Measurements from ENCODE around the gene PCDH15.

The PCDH15 gene

DNA sequence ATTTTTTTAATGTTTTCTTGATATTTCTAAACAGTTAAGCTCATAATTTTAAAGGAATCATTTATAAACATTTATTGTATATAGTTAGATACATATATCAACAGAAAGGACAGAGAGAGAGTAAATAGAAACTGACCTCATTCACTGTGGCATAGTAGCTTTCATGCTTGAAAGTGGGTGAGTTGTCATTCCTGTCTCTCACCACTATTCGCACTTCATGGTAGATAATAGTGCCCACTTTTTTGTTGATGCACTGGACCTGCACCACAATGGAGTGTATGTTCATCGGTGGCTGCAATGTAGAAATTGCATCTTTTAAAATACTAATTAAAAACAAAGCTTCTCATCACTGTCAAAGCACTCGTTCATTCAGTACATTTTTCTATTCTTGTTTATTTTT, 432.0 kb downstream of the PCDH15 start:
- Mint-ChIP-seq H3K4me1 (ENCODE audit: low read depth in 2 of 2) (no peaks in the 10 kb centered on the region), H3K27ac (no peak overlapping the region), H3K4me3 (no peak overlapping the region), H3K27me3 (no peaks in the 10 kb centered on the region), H3K9me3 (peaks cover 6 to 8% of the 10 kb centered on the region in 2 donors), H3K36me3 (ENCODE audit: insufficient read depth) (no peaks in the 10 kb centered on the region)
- no peak for DNase-seq
- no peak for ATAC-seq (replicated peaks)

GRCh38 chr10:54363390-54363789, 437.6 kb downstream of the PCDH15 start:
- DNase-seq (no peak), ATAC-seq (replicated peaks) (no peak)
- no peak overlapping the region for H3K4me3 Mint-ChIP-seq
- no peak overlapping the region for H3K27ac Mint-ChIP-seq
- H3K36me3 Mint-ChIP-seq (ENCODE audit: insufficient read depth): no peaks in the 10 kb centered on the region
- no peaks in the 10 kb centered on the region for H3K27me3 Mint-ChIP-seq
- peaks cover 5 to 6% of the 10 kb centered on the region in 2 donors for H3K9me3 Mint-ChIP-seq
- H3K4me1 Mint-ChIP-seq (ENCODE audit: low read depth in 2 of 2): no peaks in the 10 kb centered on the region

- H3K4me1 Mint-ChIP-seq (ENCODE audit: low read depth in 2 of 2): no peaks in the 10 kb centered on the region
- no peak overlapping the region for H3K4me3 Mint-ChIP-seq
- no peak for ATAC-seq (replicated peaks)
- H3K27me3 Mint-ChIP-seq: no peaks in the 10 kb centered on the region
- H3K27ac Mint-ChIP-seq: no peak overlapping the region
- peaks cover 19 to 35% of the 10 kb centered on the region in 2 donors for H3K9me3 Mint-ChIP-seq
- DNase-seq: no peak
- H3K36me3 Mint-ChIP-seq (ENCODE audit: insufficient read depth): peaks cover 3% of the 10 kb centered on the region
These were observed 459.0 kb downstream of the PCDH15 start for GRCh38 chr10:54342058-54342457.

DNA sequence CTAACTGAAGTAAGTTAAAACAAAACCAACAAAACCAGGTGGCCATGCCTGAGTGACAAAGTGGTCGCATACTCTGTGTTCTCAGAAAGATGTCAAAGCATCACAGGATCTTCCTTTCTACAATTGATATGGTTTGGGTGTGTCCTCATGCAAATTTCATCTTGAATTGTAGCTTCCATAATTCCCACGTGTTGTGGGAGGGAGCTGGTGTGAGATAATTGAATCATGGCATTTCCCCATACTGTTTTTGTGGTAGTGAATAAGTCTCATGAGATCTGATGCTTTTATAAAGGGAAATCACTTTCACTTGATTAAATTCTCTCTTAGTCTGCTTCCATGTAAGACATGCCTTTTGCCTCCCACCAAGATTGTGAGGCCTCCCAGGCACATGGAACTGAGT, 465.7 kb downstream of the PCDH15 start:
- H3K27ac Mint-ChIP-seq: no peak overlapping the region
- no peak overlapping the region for H3K4me3 Mint-ChIP-seq
- DNase-seq: no peak
- no peaks in the 10 kb centered on the region for H3K27me3 Mint-ChIP-seq
- no peaks in the 10 kb centered on the region for H3K4me1 Mint-ChIP-seq (ENCODE audit: low read depth in 2 of 2)
- peaks cover 7 to 23% of the 10 kb centered on the region in 2 donors for H3K9me3 Mint-ChIP-seq
- no peak for ATAC-seq (replicated peaks)
- no peaks in the 10 kb centered on the region for H3K36me3 Mint-ChIP-seq (ENCODE audit: insufficient read depth)

GRCh38 chr10:54319341-54319740, 481.7 kb downstream of the PCDH15 start:
- no peak for ATAC-seq (replicated peaks)
- H3K36me3 Mint-ChIP-seq (ENCODE audit: insufficient read depth): no peaks in the 10 kb centered on the region

GRCh38 chr10:54318470-54318869, 482.6 kb downstream of the PCDH15 start:
- DNase-seq (no peak), ATAC-seq (replicated peaks) (no peak)
- H3K36me3 Mint-ChIP-seq (ENCODE audit: insufficient read depth): no peaks in the 10 kb centered on the region
- H3K4me1 Mint-ChIP-seq (ENCODE audit: low read depth in 2 of 2): no peaks in the 10 kb centered on the region
- H3K27ac Mint-ChIP-seq: no peak overlapping the region
- peaks cover 7 to 14% of the 10 kb centered on the region in 2 donors for H3K9me3 Mint-ChIP-seq
- H3K27me3 Mint-ChIP-seq: no peaks in the 10 kb centered on the region
- no peak overlapping the region for H3K4me3 Mint-ChIP-seq

More at GRCh38 chr10:54319341-54319740, 481.7 kb downstream of the PCDH15 start:
- H3K9me3 Mint-ChIP-seq: peaks cover 7 to 13% of the 10 kb centered on the region in 2 donors
- no peak for DNase-seq
- H3K27me3 Mint-ChIP-seq: no peaks in the 10 kb centered on the region
- H3K4me1 Mint-ChIP-seq (ENCODE audit: low read depth in 2 of 2): no peaks in the 10 kb centered on the region
- no peak overlapping the region for H3K4me3 Mint-ChIP-seq
- no peak overlapping the region for H3K27ac Mint-ChIP-seq

- Mint-ChIP-seq H3K36me3 (ENCODE audit: insufficient read depth) (no peaks in the 10 kb centered on the region), H3K27ac (no peak overlapping the region), H3K4me1 (ENCODE audit: low read depth in 2 of 2) (no peaks in the 10 kb centered on the region), H3K9me3 (peaks cover 8 to 22% of the 10 kb centered on the region in 2 donors), H3K27me3 (no peaks in the 10 kb centered on the region), H3K4me3 (no peak overlapping the region)
- DNase-seq (no peak), ATAC-seq (replicated peaks) (no peak)
These were observed 486.6 kb downstream of the PCDH15 start for GRCh38 chr10:54314430-54314829.

DNA sequence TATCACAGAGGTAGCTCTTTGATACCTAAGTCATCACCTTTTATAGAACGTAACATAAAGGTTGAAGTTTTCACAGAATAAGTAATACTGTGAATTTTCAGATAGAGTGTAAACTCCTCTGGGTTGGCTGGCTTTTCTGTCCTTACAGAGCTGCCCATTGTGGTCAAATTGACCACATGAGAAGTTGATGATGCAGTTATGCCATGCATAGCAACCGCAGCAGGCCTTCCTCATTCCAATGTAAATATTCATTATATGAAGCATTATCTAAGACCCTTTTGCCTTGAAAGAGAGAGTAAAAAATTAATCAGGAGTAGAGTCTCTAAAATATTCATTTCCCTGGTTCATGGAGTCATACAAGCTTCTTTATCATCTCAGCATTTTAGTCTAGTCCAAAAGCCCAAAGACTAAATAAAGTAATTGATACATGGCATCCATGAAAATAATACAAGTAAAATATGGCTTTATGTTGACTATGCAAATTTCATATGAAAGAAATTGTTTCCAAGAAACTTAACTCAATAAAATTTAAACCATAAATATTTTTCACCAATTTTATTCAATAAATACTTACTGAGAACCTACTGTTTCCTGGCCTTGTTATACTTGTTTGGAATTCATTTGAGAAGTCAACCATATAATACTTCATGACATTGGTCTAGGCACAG, 516.4 kb downstream of the PCDH15 start:
- Mint-ChIP-seq H3K36me3 (ENCODE audit: insufficient read depth) (no peaks in the 10 kb centered on the region), H3K4me1 (ENCODE audit: low read depth in 2 of 2) (no peaks in the 10 kb centered on the region), H3K4me3 (no peak overlapping the region), H3K9me3 (peaks cover 8 to 9% of the 10 kb centered on the region in 2 donors), H3K27me3 (no peaks in the 10 kb centered on the region), H3K27ac (no peak overlapping the region)
- ATAC-seq (replicated peaks) (no peak), DNase-seq (no peak)

GRCh38 chr10:54282012-54282411, 519.0 kb downstream of the PCDH15 start:
- no peaks in the 10 kb centered on the region for H3K4me1 Mint-ChIP-seq (ENCODE audit: low read depth in 2 of 2)
- H3K27ac Mint-ChIP-seq: no peak overlapping the region
- H3K9me3 Mint-ChIP-seq: peaks cover 0 to 4% of the 10 kb centered on the region in 2 donors
- no peak for ATAC-seq (replicated peaks)
- no peak for DNase-seq
- no peaks in the 10 kb centered on the region for H3K27me3 Mint-ChIP-seq
- no peaks in the 10 kb centered on the region for H3K36me3 Mint-ChIP-seq (ENCODE audit: insufficient read depth)
- no peak overlapping the region for H3K4me3 Mint-ChIP-seq

GRCh38 chr10:54266395-54266794, 534.6 kb downstream of the PCDH15 start:
- H3K9me3 Mint-ChIP-seq: peaks cover 12 to 33% of the 10 kb centered on the region in 2 donors
- DNase-seq (no peak), ATAC-seq (replicated peaks) (no peak)
- H3K4me3 Mint-ChIP-seq: no peak overlapping the region
- no peaks in the 10 kb centered on the region for H3K4me1 Mint-ChIP-seq (ENCODE audit: low read depth in 2 of 2)
- H3K27ac Mint-ChIP-seq: no peak overlapping the region
- H3K36me3 Mint-ChIP-seq (ENCODE audit: insufficient read depth): no peaks in the 10 kb centered on the region
- H3K27me3 Mint-ChIP-seq: no peaks in the 10 kb centered on the region

DNA sequence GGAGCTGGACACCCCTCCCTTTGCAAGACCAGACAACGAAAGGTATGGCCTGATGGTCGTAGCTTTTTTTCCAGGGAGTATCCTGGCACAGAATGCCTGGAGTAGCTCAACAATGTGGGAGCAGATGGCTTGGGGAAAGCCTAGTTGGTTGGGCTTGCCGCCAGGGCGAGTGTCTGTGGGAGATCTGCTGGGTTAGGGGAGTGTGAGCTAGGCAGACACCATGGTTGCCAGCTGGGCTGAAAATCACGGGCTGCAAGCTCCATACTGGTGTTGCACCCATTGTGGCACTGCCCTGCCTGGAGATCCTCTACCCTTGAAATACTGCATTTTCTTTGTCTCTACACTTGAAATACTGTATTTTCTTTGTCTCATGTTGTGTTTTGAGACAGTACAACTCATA, 538.3 kb downstream of the PCDH15 start:
- ATAC-seq (replicated peaks) (no peak), DNase-seq (no peak)
- H3K27ac Mint-ChIP-seq: no peak overlapping the region
- peaks cover 12 to 31% of the 10 kb centered on the region in 2 donors for H3K9me3 Mint-ChIP-seq
- H3K4me1 Mint-ChIP-seq (ENCODE audit: low read depth in 2 of 2): no peaks in the 10 kb centered on the region
- H3K36me3 Mint-ChIP-seq (ENCODE audit: insufficient read depth): no peaks in the 10 kb centered on the region
- no peak overlapping the region for H3K4me3 Mint-ChIP-seq
- H3K27me3 Mint-ChIP-seq: no peaks in the 10 kb centered on the region

GRCh38 chr10:54259104-54259503, 541.9 kb downstream of the PCDH15 start:
- Mint-ChIP-seq H3K27ac (no peak overlapping the region), H3K4me1 (ENCODE audit: low read depth in 2 of 2) (no peaks in the 10 kb centered on the region), H3K9me3 (peaks cover 9% of the 10 kb centered on the region in 2 donors), H3K4me3 (no peak overlapping the region), H3K36me3 (ENCODE audit: insufficient read depth) (no peaks in the 10 kb centered on the region), H3K27me3 (no peaks in the 10 kb centered on the region)
- DNase-seq: no peak
- no peak for ATAC-seq (replicated peaks)

GRCh38 chr10:54234832-54235231, 566.2 kb downstream of the PCDH15 start:
- Mint-ChIP-seq H3K4me1 (ENCODE audit: low read depth in 2 of 2) (no peaks in the 10 kb centered on the region), H3K27me3 (no peaks in the 10 kb centered on the region)

GRCh38 chr10:54203401-54203800, 597.6 kb downstream of the PCDH15 start:
- ATAC-seq (replicated peaks): no peak
- no peak overlapping the region for H3K4me3 Mint-ChIP-seq
- no peaks in the 10 kb centered on the region for H3K36me3 Mint-ChIP-seq (ENCODE audit: insufficient read depth)
- no peaks in the 10 kb centered on the region for H3K4me1 Mint-ChIP-seq (ENCODE audit: low read depth in 2 of 2)
- no peak overlapping the region for H3K27ac Mint-ChIP-seq
- no peak for DNase-seq
- no peaks in the 10 kb centered on the region for H3K27me3 Mint-ChIP-seq
- peaks cover 13 to 14% of the 10 kb centered on the region in 2 donors for H3K9me3 Mint-ChIP-seq

More at GRCh38 chr10:54234832-54235231, 566.2 kb downstream of the PCDH15 start:
- Mint-ChIP-seq H3K4me3 (no peak overlapping the region), H3K36me3 (ENCODE audit: insufficient read depth) (no peaks in the 10 kb centered on the region), H3K9me3 (peaks cover 5 to 8% of the 10 kb centered on the region in 2 donors), H3K27ac (no peak overlapping the region)
- ATAC-seq (replicated peaks): no peak
- no peak for DNase-seq

All from effector memory CD8-positive, alpha-beta T cell (primary cell).